GM12873 (cell line): ENCODE measurements around the gene LEMD3.

Source experiments
- TF ChIP-seq, protein P1 (sequence below): IDR thresholded peaks from 2 replicates; pipeline ENCODE4 v1.5.1; 2012; ENCODE audit warnings: low read depth, mild to moderate bottlenecking, moderate library complexity, low read length, control low read depth; ENCODE audit not compliant: insufficient read depth; ENCODE audit errors: missing control alignments

LEMD3 gene

DNA sequence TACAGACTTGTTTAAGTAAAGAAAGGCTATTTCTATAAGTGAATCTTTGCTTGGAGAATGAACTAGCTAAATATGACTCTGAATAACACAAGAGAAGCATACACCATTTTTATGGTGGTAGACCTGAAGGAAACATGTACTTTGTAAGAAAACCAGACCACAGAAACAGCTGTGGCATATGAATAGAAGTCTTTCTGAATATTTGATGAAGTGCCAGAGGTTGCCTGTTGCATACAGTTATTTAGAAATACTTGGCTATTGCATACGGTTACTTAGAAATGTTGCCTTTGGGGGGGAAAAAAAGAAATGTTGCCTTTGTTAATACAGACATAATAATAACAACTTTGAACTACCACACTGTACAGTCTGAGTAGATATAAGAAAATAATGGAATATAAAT, 16.8 kb upstream of the LEMD3 start:
- TF ChIP-seq, protein P1, sequence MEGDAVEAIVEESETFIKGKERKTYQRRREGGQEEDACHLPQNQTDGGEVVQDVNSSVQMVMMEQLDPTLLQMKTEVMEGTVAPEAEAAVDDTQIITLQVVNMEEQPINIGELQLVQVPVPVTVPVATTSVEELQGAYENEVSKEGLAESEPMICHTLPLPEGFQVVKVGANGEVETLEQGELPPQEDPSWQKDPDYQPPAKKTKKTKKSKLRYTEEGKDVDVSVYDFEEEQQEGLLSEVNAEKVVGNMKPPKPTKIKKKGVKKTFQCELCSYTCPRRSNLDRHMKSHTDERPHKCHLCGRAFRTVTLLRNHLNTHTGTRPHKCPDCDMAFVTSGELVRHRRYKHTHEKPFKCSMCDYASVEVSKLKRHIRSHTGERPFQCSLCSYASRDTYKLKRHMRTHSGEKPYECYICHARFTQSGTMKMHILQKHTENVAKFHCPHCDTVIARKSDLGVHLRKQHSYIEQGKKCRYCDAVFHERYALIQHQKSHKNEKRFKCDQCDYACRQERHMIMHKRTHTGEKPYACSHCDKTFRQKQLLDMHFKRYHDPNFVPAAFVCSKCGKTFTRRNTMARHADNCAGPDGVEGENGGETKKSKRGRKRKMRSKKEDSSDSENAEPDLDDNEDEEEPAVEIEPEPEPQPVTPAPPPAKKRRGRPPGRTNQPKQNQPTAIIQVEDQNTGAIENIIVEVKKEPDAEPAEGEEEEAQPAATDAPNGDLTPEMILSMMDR, result no peak

DNA sequence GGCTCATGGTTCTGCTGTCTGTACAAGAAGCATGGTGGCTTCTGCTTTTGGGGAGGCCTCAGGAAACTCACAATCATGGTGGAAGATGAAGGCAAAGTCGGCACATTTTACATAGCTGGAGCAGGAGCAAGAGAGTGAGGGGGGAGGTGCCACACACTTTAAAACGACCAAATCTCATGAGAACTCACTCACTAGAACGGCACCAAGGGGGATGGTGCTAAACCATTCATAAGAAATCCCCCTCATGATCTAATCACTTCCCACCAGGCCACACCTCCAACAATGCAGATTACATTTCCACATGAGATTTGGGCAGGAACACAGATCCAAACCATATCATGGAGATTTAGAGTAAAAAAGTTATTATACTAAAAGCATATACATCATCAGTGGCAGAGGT, 13.6 kb upstream of the LEMD3 start:
- TF ChIP-seq, protein P1, result no peak

DNA sequence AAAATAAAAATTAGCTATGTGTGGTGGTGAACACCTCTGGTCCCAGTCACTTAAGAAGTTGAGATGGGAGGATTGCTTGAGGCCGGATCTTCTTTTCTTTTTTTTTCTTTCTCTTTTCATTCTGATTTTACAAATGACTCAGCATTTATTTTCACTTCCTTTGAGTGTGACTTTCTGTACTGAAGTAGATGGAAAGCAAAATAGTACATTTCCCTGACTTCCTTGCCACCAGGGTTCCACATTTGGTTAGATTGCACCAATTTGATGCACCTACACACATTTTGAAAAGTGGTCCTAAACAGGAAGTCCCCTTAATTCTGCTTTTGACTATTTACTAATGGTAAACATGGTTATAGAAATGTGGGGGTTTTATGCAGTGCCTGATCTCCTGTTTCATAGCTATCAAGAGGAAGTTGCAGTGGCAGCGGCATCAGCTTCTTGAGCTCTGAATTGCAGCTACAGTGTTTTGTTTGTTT, 13.0 kb upstream of the LEMD3 start:
- TF ChIP-seq, protein P1, result no peak

DNA sequence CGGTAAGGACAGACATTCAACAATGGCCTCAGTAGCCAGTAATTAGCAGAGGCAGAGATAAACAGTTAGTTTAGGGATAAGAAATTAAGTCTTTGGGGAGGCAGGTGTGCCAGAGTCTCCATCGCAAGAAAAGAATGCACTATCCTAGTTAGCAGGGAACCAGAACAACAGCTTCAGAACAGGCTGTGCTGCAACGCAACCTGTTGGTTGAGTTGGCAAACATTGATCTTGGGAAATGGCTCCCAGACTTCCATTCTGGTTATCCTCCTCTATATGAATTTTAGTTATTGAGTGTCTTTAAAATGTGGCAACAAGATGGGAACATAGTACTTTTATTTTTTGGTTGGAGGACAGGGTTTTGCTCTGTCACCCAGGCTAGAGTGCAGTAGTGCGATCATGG, 12.3 kb upstream of the LEMD3 start:
- TF ChIP-seq, protein P1, result no peak

DNA sequence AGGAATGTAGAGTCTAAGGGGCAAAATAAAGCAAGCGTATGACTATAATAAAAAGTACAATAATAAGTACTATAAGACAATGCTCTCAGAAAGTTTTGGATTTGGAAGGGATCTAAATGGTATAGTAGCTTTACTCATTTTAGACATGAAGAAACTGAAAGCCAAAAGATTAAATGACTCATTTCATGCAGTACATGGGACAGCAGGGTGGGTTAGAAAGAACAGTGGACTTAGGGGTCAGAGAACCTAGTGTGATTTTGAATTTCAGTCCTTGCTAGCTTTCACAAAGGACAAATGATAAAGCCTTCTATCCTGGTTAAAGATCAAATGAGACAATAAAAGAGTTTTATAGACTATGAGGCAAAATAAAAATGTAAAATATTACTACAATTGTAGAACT, 6.8 kb upstream of the LEMD3 start:
- TF ChIP-seq, protein P1, result no peak

DNA sequence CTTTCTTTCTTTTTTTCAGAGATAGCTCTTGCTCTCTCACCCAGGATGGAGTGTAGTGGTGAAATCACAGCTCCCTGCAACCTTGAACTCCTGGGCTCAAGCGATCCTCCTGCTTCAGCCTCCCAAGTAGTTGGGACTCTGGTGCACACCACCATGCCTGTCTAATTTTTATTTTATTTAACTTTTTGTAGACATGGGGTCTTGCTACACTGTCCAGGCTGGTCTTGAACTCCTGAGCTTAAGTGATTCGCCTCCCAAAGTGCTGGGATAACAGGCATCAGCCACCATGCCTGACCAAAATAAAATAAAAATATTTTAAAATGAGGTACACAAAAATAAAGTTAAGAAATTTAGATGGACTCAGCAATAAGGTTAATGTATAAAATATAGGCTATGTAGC, 5.1 kb upstream of the LEMD3 start:
- TF ChIP-seq, protein P1, result no peak

DNA sequence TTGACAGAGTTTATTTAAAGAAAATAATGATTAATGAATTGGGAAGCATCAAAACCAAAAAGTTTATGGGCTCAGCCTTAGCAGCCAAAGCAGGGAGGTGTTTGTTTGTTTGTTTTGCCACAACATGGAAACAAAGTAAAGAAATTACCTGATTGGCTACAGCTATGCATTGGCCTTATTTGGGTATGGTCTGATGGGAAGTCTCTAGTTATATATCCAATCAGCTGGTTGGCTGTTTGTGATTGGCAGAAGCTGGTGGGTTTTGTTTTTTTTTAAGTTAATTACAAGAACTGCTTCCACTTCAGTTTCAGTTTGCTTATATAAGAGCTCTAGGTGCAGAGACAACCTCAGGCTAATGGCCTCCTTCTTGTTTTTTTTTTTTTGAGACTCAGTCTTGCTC, 4.6 kb upstream of the LEMD3 start:
- TF ChIP-seq, protein P1, result no peak
